Activated CD8-positive, alpha-beta T cell treated with anti-CD3 and anti-CD28 coated beads, Interleukin-2, amount 10 ng/mL, durations not matched to agents 7 days and 5 days (primary cell): ENCODE data around the gene PHF21A. TPM values are rescaled to one million over a fixed set of nuclear protein-coding genes. Genes with fewer than 3 reads are reported as not detected.
A peak's percentile ranks its signal among the peaks of the same experiment; 100 is the strongest.

Source experiments
- ATAC-seq: fragments of 150-1000 bp; cut with Tn5 transposase; one replicate; pipeline ENCODE4 v1.10.0; 2021; ENCODE audit warnings: moderate library complexity
- CTCF ChIA-PET: fragments of 350-600 bp; sonication (Branson Sonifier 250); formaldehyde crosslinking; loops from one replicate; lab custom pipeline; 2021; ENCODE audit warnings: antibody characterized with exemption; lab: Charles Lee
- POLR2A ChIA-PET: fragments of 350-600 bp; sonication (Branson Sonifier 250); formaldehyde crosslinking; loops from one replicate; lab custom pipeline; 2021; ENCODE audit warnings: antibody characterized with exemption; lab: Charles Lee
- DNase-seq: peaks from one replicate; pipeline ENCODE4 v3.0.0-alpha.2; 2020
- H3K27ac Mint-ChIP-seq: one replicate; pipeline ENCODE4 v1.8.0; 2021; ENCODE audit warnings: mild to moderate bottlenecking, mixed read lengths
- H3K27me3 Mint-ChIP-seq: one replicate; pipeline ENCODE4 v1.8.0; 2021; ENCODE audit warnings: low read depth, mixed read lengths
- H3K36me3 Mint-ChIP-seq: one replicate; pipeline ENCODE4 v1.8.0; 2021; ENCODE audit warnings: low read depth, mixed read lengths
- H3K4me1 Mint-ChIP-seq: one replicate; pipeline ENCODE4 v1.8.0; 2021; ENCODE audit warnings: low read depth, mixed read lengths
- H3K4me3 Mint-ChIP-seq: one replicate; pipeline ENCODE4 v1.8.0; 2021; ENCODE audit warnings: mild to moderate bottlenecking, mixed read lengths
- H3K9me3 Mint-ChIP-seq: one replicate; pipeline ENCODE4 v1.8.0; 2022; ENCODE audit warnings: mixed read lengths; ENCODE audit not compliant: insufficient read depth
- total RNA-seq, 2 experiments: library from RNA; stranded (reverse); gene quantifications; one replicate each; pipeline ENCODE4 v1.2.3, GENCODE V29; 2021

The PHF21A gene
- total RNA-seq, 2 experiments from 2014 or later = 26.9 to 27.0 TPM

DNA sequence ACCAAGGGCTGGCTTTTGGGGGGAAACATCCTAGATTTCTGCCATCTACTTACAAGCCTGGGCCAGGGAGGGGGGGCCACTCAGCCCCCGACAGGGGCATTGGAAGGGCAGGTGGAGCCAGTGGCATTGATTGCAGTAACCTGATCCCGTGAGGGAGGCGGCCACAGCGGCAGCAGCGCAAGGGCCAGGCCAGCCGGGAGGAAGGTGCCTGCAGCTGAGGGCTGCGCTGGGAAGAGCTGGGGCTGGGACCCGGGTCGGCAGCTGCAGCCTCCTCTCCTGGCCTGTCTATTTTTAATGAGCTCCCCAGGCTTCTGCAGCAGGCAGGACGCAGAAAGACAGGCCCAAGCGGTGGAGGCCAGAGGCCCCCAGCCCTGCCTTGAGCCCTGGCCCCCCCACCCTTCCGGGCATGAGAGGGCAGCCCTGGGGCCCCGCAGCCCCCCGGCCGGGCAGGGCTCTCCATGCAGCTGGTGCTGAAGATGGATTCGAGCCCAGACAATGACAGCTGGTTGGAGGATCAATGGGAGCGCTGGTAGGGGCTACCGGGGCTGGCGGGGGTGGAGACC is 224.8 kb downstream of the PHF21A start:
- no peak for DNase-seq
- peaks cover 6% of the 10 kb centered on the region for H3K4me1 Mint-ChIP-seq
- no peak overlapping the region for H3K27ac Mint-ChIP-seq
- H3K27me3 Mint-ChIP-seq = peaks cover 18% of the 10 kb centered on the region
- no peak overlapping the region for H3K4me3 Mint-ChIP-seq
- POLR2A ChIA-PET = no interaction called here
- no peaks in the 10 kb centered on the region for H3K9me3 Mint-ChIP-seq
- ATAC-seq = no peak
- CTCF ChIA-PET = no interaction called here
- no peaks in the 10 kb centered on the region for H3K36me3 Mint-ChIP-seq

DNA sequence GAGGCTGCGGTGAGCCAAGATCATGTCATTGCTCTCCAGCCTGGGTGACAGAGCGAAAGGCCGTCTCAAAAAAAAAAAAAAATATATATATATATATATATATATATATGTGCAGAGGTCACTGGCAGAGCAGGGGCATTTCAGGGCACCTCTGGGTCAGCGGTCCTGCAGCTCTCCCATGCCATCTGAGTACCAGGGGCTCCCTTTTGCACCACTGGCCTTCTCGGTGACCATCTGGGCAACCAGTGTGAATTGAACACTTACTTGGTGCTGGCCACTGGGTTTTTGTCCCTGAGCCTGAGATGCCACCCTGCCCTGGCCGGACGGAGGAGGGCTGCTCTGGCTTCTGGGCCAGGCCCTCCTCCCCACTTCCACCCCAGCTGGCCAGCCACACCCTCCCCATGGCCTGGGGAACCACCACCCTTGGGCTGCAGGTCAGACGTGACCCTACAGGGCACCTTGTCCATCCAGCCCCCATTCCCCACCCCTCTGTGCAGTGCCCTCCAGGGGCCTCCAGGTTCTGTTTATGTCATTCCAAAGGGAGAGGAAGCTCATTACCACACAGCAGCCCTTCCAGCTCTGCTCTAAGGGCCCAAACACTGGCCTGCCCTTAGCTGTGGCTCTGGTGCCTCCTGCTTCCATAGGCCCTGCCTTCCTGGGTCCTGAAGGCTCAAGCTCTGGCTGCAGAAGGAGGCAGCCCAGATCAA is 225.5 kb downstream of the PHF21A start:
- no peaks in the 10 kb centered on the region for H3K36me3 Mint-ChIP-seq
- ATAC-seq (no peak), DNase-seq (no peak)
- ChIA-PET CTCF (no interaction called here), POLR2A (no interaction called here)
- no peak overlapping the region for H3K4me3 Mint-ChIP-seq
- H3K27ac Mint-ChIP-seq = no peak overlapping the region
- peaks cover 6% of the 10 kb centered on the region for H3K4me1 Mint-ChIP-seq
- no peaks in the 10 kb centered on the region for H3K9me3 Mint-ChIP-seq
- H3K27me3 Mint-ChIP-seq = peaks cover 10% of the 10 kb centered on the region

- POLR2A ChIA-PET = no interaction called here
- peaks cover 6% of the 10 kb centered on the region for H3K27me3 Mint-ChIP-seq
- H3K4me3 Mint-ChIP-seq = no peak overlapping the region
- CTCF ChIA-PET = no interaction called here
- ATAC-seq = no peak
- peaks cover 4% of the 10 kb centered on the region for H3K4me1 Mint-ChIP-seq
- DNase-seq = no peak
- H3K9me3 Mint-ChIP-seq = no peaks in the 10 kb centered on the region
- H3K36me3 Mint-ChIP-seq = no peaks in the 10 kb centered on the region
- no peak overlapping the region for H3K27ac Mint-ChIP-seq
Observed at GRCh38 chr11:45894555-45895247, 226.6 kb downstream of the PHF21A start.

- ChIA-PET POLR2A (no interaction called here), CTCF (interaction anchor here (1.1 kb wide), 1 partner anchor 37 kb away, joined by 3 read pairs; no protein-coding TSS in a partner anchor)
- Mint-ChIP-seq H3K4me3 (no peak overlapping the region), H3K4me1 (no peaks in the 10 kb centered on the region), H3K27me3 (peaks cover 2% of the 10 kb centered on the region), H3K9me3 (no peaks in the 10 kb centered on the region), H3K27ac (no peak overlapping the region), H3K36me3 (no peaks in the 10 kb centered on the region)
- DNase-seq = no peak
- no peak for ATAC-seq
Observed at GRCh38 chr11:45892856-45893255, 228.4 kb downstream of the PHF21A start.

GRCh38 chr11:45890886-45891550 is 230.2 kb downstream of the PHF21A start:
- DNase-seq (no peak), ATAC-seq (no peak)
- Mint-ChIP-seq H3K27me3 (peaks cover 4% of the 10 kb centered on the region), H3K36me3 (no peaks in the 10 kb centered on the region), H3K27ac (no peak overlapping the region), H3K9me3 (no peaks in the 10 kb centered on the region), H3K4me3 (no peak overlapping the region), H3K4me1 (no peaks in the 10 kb centered on the region)
- CTCF ChIA-PET = interaction anchor here (0.6 kb wide), 1 partner anchor 10 kb away, joined by 3 read pairs; no protein-coding TSS in a partner anchor
- POLR2A ChIA-PET = interaction anchor here (0.9 kb wide), 1 partner anchor 12 kb away, joined by 4 read pairs; no protein-coding TSS in a partner anchor

- no peak for DNase-seq
- no peak overlapping the region for H3K4me3 Mint-ChIP-seq
- ATAC-seq = no peak
- H3K27ac Mint-ChIP-seq = no peak overlapping the region
- peaks cover 3% of the 10 kb centered on the region for H3K4me1 Mint-ChIP-seq
- no peaks in the 10 kb centered on the region for H3K36me3 Mint-ChIP-seq
- no peaks in the 10 kb centered on the region for H3K9me3 Mint-ChIP-seq
- POLR2A ChIA-PET = no interaction called here
- H3K27me3 Mint-ChIP-seq = peaks cover 4% of the 10 kb centered on the region
- CTCF ChIA-PET = interaction anchor here (0.6 kb wide), 1 partner anchor 11 kb away, joined by 3 read pairs; no protein-coding TSS in a partner anchor
Observed at GRCh38 chr11:45889966-45890365, 231.3 kb downstream of the PHF21A start.

DNA sequence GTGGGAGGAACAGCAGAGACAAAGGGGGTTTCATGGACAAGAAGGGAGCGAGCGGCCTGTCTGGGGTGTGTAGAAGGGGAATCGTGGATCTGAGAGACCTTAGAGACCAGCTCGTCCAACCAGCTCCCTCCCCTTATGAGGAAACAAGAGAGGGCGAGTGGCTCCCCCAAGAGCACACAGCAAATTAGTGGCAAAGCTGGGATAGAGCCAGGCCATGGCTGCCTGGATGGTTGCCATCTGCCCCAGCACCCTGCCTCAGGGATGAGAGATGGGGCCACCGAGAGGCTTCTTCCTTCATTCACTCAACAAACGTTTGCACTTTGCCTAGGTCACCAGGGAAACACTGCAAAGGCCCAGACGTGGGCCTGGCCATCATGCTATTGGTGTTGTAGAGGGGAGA is 231.7 kb downstream of the PHF21A start:
- H3K4me1 Mint-ChIP-seq = peaks cover 3% of the 10 kb centered on the region
- no peak overlapping the region for H3K27ac Mint-ChIP-seq
- no peak for ATAC-seq
- H3K27me3 Mint-ChIP-seq = peaks cover 4% of the 10 kb centered on the region
- no peaks in the 10 kb centered on the region for H3K9me3 Mint-ChIP-seq
- ChIA-PET POLR2A (no interaction called here), CTCF (no interaction called here)
- H3K4me3 Mint-ChIP-seq = no peak overlapping the region
- no peaks in the 10 kb centered on the region for H3K36me3 Mint-ChIP-seq
- DNase-seq = no peak

GRCh38 chr11:45887587-45887986 is 233.7 kb downstream of the PHF21A start:
- no peaks in the 10 kb centered on the region for H3K36me3 Mint-ChIP-seq
- ChIA-PET POLR2A (no interaction called here), CTCF (no interaction called here)
- ATAC-seq (no peak), DNase-seq (no peak)
- H3K9me3 Mint-ChIP-seq = no peaks in the 10 kb centered on the region
- peaks cover 4% of the 10 kb centered on the region for H3K27me3 Mint-ChIP-seq
- peaks cover 3% of the 10 kb centered on the region for H3K4me1 Mint-ChIP-seq
- H3K4me3 Mint-ChIP-seq = no peak overlapping the region
- H3K27ac Mint-ChIP-seq = no peak overlapping the region

GRCh38 chr11:45886816-45887520 is 234.3 kb downstream of the PHF21A start:
- H3K4me1 Mint-ChIP-seq = peaks cover 3% of the 10 kb centered on the region
- H3K4me3 Mint-ChIP-seq = peak overlapping the region; percentile 5
- no peak overlapping the region for H3K27ac Mint-ChIP-seq
- H3K36me3 Mint-ChIP-seq = no peaks in the 10 kb centered on the region
- DNase-seq = no peak
- ATAC-seq = no peak
- peaks cover 4% of the 10 kb centered on the region for H3K27me3 Mint-ChIP-seq
- ChIA-PET POLR2A (no interaction called here), CTCF (no interaction called here)
- no peaks in the 10 kb centered on the region for H3K9me3 Mint-ChIP-seq

DNA sequence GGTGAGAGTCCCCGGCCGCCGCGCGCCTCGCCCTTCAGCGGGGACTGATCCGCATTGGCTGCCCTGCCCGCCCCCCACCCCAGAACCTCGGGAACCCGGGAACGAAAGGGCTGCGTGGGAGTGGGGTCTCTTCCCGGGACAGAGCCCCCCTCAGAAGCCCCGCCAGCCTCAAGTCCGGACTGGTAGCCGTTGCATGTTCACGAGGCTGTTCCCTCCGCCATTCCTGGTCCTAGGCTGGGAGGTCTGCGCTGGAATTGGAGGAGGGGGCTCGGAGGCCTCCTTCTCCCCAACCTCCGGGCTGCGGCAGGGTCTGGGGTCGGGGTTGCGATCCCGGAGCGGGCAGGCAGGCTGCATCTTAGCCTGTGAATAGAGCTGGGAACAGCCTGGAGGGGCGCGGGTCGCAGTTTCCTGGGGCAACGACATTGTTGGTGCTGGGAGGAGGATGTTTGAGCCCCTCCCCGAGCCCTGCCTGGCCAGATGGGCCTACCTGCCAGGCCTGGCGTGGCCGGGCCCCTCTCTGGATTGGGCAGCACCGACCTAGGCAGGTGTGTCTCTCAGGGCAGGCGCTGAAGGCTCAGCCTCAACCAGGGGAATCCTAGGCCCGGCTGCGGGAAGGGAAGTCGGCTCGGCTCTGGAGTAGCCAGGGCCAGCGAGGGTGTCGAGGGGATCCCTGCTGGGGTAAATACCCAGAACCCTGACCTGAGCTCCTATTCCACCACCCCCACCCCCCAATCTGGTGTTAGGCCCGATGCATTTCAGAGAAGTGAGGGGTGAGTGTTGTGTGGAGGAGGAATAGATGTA is 235.1 kb downstream of the PHF21A start:
- DNase-seq = no peak
- Mint-ChIP-seq H3K36me3 (no peaks in the 10 kb centered on the region), H3K4me3 (peak overlapping the region; percentile 8), H3K27ac (no peak overlapping the region), H3K27me3 (peaks cover 4% of the 10 kb centered on the region), H3K9me3 (no peaks in the 10 kb centered on the region), H3K4me1 (peaks cover 3% of the 10 kb centered on the region)
- ChIA-PET CTCF (no interaction called here), POLR2A (no interaction called here)
- no peak for ATAC-seq
